ENCODE results near the gene MMP15. TPM values are rescaled to one million over a fixed set of nuclear protein-coding genes. Genes with fewer than 3 reads are reported as not detected.

Gene MMP15
- total RNA-seq, 1 experiment from 2014 or later: 4.5 TPM

DNA sequence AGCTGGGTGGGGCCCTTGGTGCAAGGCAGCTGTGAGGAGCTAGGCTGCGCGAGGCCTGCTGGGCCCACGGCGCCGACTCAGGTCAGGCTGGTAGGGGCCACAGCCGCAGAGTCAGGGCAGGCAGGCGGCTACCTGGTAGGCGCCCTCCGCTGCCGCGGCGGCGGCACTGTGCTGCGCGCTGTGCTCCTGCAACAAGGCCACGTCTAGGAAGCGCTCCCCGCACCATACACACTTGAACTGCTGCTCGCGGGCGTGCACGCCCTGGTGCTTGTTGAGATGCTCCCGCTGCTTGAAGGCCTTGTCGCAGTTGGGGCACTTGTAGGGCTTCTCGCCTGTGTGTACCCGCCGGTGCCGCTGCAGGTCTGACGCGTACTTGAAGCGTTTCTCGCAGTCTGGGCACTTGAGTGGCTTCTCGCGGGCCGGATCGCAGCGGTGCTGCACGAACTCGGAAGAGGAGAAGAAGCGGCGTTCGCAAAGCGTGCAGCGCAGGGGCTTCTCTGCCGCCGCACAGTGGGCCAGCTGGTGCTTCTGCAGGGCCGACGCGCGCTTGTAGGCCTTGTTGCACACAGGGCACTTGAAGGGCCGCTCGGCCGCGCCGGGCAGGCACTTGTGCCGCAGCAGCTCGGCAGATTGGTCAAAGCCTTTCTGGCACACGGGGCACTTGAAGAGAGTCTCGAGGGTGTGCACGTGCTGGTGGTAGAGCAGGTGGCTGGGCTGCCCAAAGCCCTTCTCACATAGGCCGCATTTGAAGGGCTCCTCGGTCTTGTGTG, 29.0 kb upstream of the MMP15 start:
- CTCF ChIA-PET: no interaction called here
- no TSS peak for BruUV-seq (replicated peaks)
- no peak for DNase-seq (ENCODE audit: low spot score)

GRCh38 chr16:57997176-57997527, 28.4 kb upstream of the MMP15 start:
- intact Hi-C loops (cut with micrococcal nuclease; ENCODE audit: unreplicated experiment): no loop called here
- no TSS peak for BruUV-seq (replicated peaks)
- Histone ChIP-seq H3K27ac (ENCODE audit: low read depth, low read length, poor library complexity, severe bottlenecking) (no peak overlapping the region), H3K4me1 (ENCODE audit: insufficient read depth, low read length, poor library complexity, severe bottlenecking) (peaks cover 28% of the 10 kb centered on the region), H3K4me3 (ENCODE audit: low read depth, low read length, poor library complexity, severe bottlenecking) (no peak overlapping the region), H3K36me3 (ENCODE audit: insufficient read depth, low read length, poor library complexity, severe bottlenecking) (peaks cover 4% of the 10 kb centered on the region), H3K27me3 (replicated peaks; ENCODE audit: insufficient read depth, low read depth, low read length, poor library complexity) (no peaks in the 10 kb centered on the region), H3K9me3 (ENCODE audit: low read depth, low read length, poor library complexity, severe bottlenecking) (no peaks in the 10 kb centered on the region)
- no peak for TF ChIP-seq CTCF (conservative IDR thresholded peaks at IDR 0.05; ENCODE audit: low read depth, low read length)
- TF ChIP-seq EZH2 (IDR thresholded peaks at IDR 0.05; ENCODE audit: borderline replicate concordance, low read depth, low read length, poor library complexity, severe bottlenecking): no peak
- ChIA-PET CTCF (no interaction called here), POLR2A (ENCODE audit: low non-redundant PET) (no interaction called here)
- DNase-seq (ENCODE audit: low spot score): no peak

More for the DNA sequence above, 29.0 kb upstream of the MMP15 start:
- H3K27ac ChIP-seq (ENCODE audit: low read depth, low read length, poor library complexity, severe bottlenecking): no peak overlapping the region
- no peaks in the 10 kb centered on the region for H3K9me3 ChIP-seq (ENCODE audit: low read depth, low read length, poor library complexity, severe bottlenecking)
- H3K36me3 ChIP-seq (ENCODE audit: insufficient read depth, low read length, poor library complexity, severe bottlenecking): peaks cover 4% of the 10 kb centered on the region
- POLR2A ChIA-PET (ENCODE audit: low non-redundant PET): no interaction called here
- intact Hi-C loops (cut with micrococcal nuclease; ENCODE audit: unreplicated experiment): no loop called here
- H3K27me3 ChIP-seq (replicated peaks; ENCODE audit: insufficient read depth, low read depth, low read length, poor library complexity): no peaks in the 10 kb centered on the region
- H3K4me1 ChIP-seq (ENCODE audit: insufficient read depth, low read length, poor library complexity, severe bottlenecking): peaks cover 23% of the 10 kb centered on the region
- no peak overlapping the region for H3K4me3 ChIP-seq (ENCODE audit: low read depth, low read length, poor library complexity, severe bottlenecking)
- TF ChIP-seq CTCF (conservative IDR thresholded peaks at IDR 0.05; ENCODE audit: low read depth, low read length): no peak

DNA sequence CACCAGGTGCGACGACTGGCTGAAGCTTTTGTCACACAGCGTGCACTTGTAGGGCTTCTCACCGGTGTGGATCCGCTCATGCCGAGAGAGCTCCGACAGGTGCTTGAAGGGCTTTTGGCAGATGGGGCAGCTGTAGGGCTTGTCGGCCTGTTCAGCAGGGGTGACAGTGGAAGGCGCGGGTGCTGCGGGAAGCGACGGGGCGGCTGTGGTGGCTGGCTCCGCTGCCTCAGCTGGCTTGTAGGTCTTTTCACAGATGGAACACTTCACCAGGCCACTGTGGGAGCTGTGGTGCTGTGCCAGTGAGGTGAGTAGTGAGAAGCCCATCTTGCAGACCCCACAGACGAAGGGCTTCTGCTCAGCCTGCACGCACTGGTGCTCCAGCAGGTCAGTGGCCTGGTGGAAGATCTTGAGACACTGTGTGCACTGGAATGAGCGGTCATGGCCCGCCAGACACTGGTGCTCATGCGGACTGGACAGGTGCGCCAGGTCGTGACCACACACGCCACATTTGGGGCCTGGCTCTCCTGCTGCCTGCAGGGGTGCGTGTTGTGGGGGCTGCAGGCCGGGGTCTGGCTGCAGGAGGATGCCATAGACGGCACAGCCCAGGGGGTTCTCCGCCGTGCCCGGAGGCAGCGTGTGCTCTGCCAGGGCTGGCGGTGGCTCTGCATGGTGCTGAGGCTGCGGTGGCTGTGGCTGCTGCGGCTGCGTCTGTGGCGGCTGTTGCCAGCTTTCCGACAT, 27.9 kb upstream of the MMP15 start:
- no peak for DNase-seq (ENCODE audit: low spot score)
- intact Hi-C loops (cut with micrococcal nuclease; ENCODE audit: unreplicated experiment): no loop called here
- Histone ChIP-seq H3K4me1 (ENCODE audit: insufficient read depth, low read length, poor library complexity, severe bottlenecking) (peaks cover 29% of the 10 kb centered on the region), H3K36me3 (ENCODE audit: insufficient read depth, low read length, poor library complexity, severe bottlenecking) (peaks cover 4% of the 10 kb centered on the region), H3K27me3 (replicated peaks; ENCODE audit: insufficient read depth, low read depth, low read length, poor library complexity) (no peaks in the 10 kb centered on the region), H3K27ac (ENCODE audit: low read depth, low read length, poor library complexity, severe bottlenecking) (no peak overlapping the region), H3K9me3 (ENCODE audit: low read depth, low read length, poor library complexity, severe bottlenecking) (no peaks in the 10 kb centered on the region), H3K4me3 (ENCODE audit: low read depth, low read length, poor library complexity, severe bottlenecking) (no peak overlapping the region)
- ChIA-PET CTCF (no interaction called here), POLR2A (ENCODE audit: low non-redundant PET) (no interaction called here)
- no TSS peak for BruUV-seq (replicated peaks)
- no peak for TF ChIP-seq CTCF (conservative IDR thresholded peaks at IDR 0.05; ENCODE audit: low read depth, low read length)
- no peak for TF ChIP-seq EZH2 (IDR thresholded peaks at IDR 0.05; ENCODE audit: borderline replicate concordance, low read depth, low read length, poor library complexity, severe bottlenecking)
